Mucosa of descending colon (tissue), 3 donors: ENCODE results near the gene PPARGC1A. TPM values are rescaled to one million over a fixed set of nuclear protein-coding genes. Genes with fewer than 3 reads are reported as not detected.

Experiments
- ATAC-seq: fragments of 200-7000 bp; cut with Tn5 transposase; one replicate; pipeline ENCODE4 v1.9.1; 2020; ENCODE audit warnings: mild to moderate bottlenecking, moderate library complexity
- DNase-seq, 3 donors: peaks; one replicate each; pipeline ENCODE4 v3.0.0-alpha.2; 2020
- H3K36me3 ChIP-seq: fragments of 200-600 bp; one replicate; pipeline ENCODE4 v1.8.0; 2021; ENCODE audit warnings: low read depth, mild to moderate bottlenecking
- H3K4me1 ChIP-seq: fragments of 200-600 bp; one replicate; pipeline ENCODE4 v1.8.0; 2021; ENCODE audit warnings: low read depth, mild to moderate bottlenecking
- H3K4me3 ChIP-seq: fragments of 200-600 bp; one replicate; pipeline ENCODE4 v1.8.0; 2021; ENCODE audit warnings: mild to moderate bottlenecking
- H3K9me3 ChIP-seq: fragments of 200-600 bp; one replicate; pipeline ENCODE4 v1.8.0; 2021; ENCODE audit warnings: mild to moderate bottlenecking
- intact Hi-C, 2 donors: fragments of 100-400 bp; cut with DNase I in 1 of 2; cut with micrococcal nuclease in 1 of 2; formaldehyde crosslinking; loops; one replicate each; pipeline versions ENCODE4 v1.11.0 to v1.11.1; 2022; cut with DNase I, micrococcal nuclease
- total RNA-seq, 3 donors: library from RNA; stranded (reverse); fragmentation: NEBNext Ultra II Directional in 2 of 3; extraction: Animal tissue kit (Norgen Biotek cat#: 25700) in 2 of 3; gene quantifications; one replicate each; pipeline versions ENCODE4 v1.2.1 to v1.2.4, GENCODE V29; 2021 to 2023
- TF ChIP-seq, protein P1 (sequence below): fragments of 200-600 bp; IDR thresholded peaks from one replicate; pipeline ENCODE4 v1.8.0; 2022; ENCODE audit warnings: antibody characterized with exemption, mild to moderate bottlenecking
- donor health status: DM: no; HTN: no; CAD: no; lungs with moderate emphysema.
- donor health status: DM: no; HTN: no; CAD: no.
- donor health status: DM: no; HTN: yes; CAD: no.

PPARGC1A gene
- total RNA-seq, 3 donors from 2014 or later: 55.4 to 139 (median 71.5) TPM

DNA sequence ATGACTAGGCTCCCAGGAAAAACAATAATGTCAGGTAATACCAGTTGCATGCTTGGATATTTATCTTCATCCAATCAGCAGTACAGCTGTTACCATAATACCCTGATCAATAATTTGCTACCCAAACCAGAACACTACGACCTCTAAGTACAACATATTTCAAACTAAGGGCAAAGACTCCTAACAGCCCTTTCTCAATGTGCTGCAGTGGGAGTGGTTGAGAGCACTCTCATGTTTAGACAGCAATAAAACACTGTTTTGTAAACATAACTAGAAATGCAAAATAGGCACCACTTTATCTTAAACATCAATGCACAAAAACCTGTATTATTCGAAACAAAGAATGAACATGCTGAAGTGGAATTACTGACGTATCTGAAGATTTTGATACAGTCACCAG is 28.9 kb downstream of the PPARGC1A start:
- Histone ChIP-seq H3K4me1 (peaks cover 18% of the 10 kb centered on the region), H3K36me3 (no peaks in the 10 kb centered on the region), H3K4me3 (no peak overlapping the region), H3K9me3 (no peaks in the 10 kb centered on the region)
- DNase-seq: no peak
- TF ChIP-seq, protein P1, sequence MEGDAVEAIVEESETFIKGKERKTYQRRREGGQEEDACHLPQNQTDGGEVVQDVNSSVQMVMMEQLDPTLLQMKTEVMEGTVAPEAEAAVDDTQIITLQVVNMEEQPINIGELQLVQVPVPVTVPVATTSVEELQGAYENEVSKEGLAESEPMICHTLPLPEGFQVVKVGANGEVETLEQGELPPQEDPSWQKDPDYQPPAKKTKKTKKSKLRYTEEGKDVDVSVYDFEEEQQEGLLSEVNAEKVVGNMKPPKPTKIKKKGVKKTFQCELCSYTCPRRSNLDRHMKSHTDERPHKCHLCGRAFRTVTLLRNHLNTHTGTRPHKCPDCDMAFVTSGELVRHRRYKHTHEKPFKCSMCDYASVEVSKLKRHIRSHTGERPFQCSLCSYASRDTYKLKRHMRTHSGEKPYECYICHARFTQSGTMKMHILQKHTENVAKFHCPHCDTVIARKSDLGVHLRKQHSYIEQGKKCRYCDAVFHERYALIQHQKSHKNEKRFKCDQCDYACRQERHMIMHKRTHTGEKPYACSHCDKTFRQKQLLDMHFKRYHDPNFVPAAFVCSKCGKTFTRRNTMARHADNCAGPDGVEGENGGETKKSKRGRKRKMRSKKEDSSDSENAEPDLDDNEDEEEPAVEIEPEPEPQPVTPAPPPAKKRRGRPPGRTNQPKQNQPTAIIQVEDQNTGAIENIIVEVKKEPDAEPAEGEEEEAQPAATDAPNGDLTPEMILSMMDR: no peak
- intact Hi-C loops: no loop called here
- no peak for ATAC-seq

DNA sequence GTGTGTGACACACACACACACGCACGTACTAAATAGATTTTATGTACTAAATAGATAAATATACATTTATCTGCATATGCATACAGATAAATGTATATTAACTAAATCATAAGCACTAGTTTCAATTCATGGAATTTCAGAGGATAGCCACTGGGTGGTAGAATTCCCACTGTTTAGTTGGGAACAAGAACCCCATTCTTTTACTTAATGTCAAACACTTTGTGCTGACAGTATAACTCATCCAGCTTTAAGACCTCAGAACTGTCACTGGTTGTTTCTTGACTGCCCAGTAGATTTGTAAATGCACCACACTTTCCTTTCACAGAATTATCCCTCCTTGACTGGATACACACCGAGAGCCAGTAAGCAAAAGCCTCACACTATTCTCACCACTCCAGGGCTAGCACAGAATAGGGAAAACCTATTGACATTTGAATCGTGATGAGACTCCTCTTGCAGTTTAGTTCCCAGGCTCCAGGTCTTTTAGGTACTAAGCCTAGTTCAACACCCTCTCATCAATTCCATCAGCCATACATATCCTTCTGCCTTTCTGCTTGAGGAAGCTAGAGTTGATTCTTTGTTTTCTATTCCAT is 32.4 kb downstream of the PPARGC1A start:
- no peaks in the 10 kb centered on the region for H3K36me3 ChIP-seq
- ATAC-seq (peak; percentile 16), DNase-seq (no peak)
- intact Hi-C loops: no loop called here
- no peak overlapping the region for H3K4me3 ChIP-seq
- TF ChIP-seq, protein P1: peak; percentile 4
- H3K9me3 ChIP-seq: no peaks in the 10 kb centered on the region
- peaks cover 20% of the 10 kb centered on the region for H3K4me1 ChIP-seq

DNA sequence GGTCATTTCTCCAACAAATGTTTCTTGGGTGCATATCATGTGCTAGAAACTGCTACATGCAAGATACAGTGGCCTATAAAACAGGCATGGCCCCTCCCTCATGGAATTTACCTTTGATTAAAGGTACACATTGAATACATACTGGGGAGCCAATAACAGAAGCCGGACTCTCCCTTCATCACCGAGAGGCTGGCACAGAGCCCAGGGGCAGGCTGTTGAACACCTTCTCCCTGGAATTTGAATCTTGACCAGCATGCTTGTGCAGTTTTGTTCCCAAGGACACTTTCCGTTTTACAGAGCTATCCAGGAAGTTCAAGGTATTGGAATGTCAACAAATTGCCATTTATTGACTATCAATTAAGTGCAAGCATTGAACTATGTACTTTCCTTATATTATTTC is 33.2 kb downstream of the PPARGC1A start:
- ATAC-seq: peak; percentile 94
- peaks cover 20% of the 10 kb centered on the region for H3K4me1 ChIP-seq
- DNase-seq: peak; percentile 90 to 92 (median 92)
- H3K36me3 ChIP-seq: no peaks in the 10 kb centered on the region
- intact Hi-C loops: no loop called here
- H3K9me3 ChIP-seq: no peaks in the 10 kb centered on the region
- TF ChIP-seq, protein P1: no peak
- no peak overlapping the region for H3K4me3 ChIP-seq

DNA sequence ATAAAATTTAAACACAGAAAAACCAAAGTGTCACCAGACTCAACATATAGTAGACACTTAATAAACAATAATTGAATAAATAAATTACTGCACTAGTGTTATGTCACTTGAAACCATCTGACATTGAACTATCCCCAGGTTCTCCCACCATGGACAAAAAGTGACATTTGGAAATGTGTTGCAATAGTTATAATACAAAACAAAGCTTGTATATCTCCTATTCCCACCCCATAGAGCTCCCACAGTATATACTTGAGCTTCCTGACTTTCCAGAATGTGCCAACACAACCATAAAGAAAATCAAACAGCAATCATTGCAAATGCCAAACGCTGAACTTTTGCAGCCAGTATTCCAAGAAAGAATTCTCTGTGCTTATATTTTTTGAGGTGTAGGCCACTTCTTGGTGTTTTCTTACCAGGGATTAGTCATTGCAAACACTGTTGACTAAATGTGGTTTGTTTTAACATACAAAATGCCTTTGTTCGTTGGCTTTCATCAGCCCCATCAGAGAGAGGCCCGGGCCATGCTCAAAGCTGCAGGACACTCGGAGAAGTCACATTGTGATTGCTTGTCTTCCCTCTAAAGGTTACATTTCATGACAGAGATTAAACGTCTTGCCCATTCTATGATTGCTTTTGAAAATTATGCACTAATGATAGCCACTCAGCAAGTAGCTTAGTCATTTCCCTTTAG is 33.8 kb downstream of the PPARGC1A start:
- DNase-seq (peak in 1 of 3 donors; percentile 32), ATAC-seq (peak; percentile 29)
- TF ChIP-seq, protein P1: no peak
- Histone ChIP-seq H3K4me1 (peaks cover 20% of the 10 kb centered on the region), H3K36me3 (no peaks in the 10 kb centered on the region), H3K4me3 (no peak overlapping the region), H3K9me3 (no peaks in the 10 kb centered on the region)
- intact Hi-C loops: no loop called here

DNA sequence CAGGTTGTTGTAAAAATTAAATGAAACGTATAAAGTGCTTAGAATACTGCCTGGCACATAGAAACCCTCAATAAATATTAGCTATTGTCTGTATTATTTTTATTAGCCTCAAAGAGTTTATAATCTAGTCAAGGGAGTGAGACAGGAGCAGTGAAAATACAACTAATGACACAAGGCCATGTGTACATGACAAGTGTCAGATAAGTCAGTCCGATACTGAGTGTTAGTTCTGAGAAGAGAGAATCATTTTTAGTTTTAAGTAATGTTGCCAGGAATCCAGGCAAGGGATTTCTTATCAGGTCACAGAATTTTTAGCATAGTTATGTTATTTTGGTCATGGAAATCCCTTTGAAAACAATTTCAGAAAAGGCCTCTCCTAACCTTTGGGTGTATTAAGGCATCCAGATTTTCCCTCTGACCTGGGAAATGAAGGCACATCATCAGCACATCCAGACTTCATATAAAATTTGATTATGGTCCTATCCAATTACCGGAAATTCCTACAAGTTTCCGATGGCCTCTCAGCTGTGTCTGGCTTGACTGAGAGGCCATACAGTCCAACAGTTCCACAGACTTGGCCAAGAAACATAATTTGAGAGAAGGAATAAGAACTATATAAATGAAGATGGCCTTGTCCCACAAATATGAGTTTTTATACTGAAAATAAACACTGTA is 35.7 kb downstream of the PPARGC1A start:
- Histone ChIP-seq H3K4me1 (peaks cover 20% of the 10 kb centered on the region), H3K36me3 (no peaks in the 10 kb centered on the region), H3K9me3 (no peaks in the 10 kb centered on the region), H3K4me3 (no peak overlapping the region)
- DNase-seq (no peak), ATAC-seq (no peak)
- intact Hi-C loops: no loop called here
- TF ChIP-seq, protein P1: no peak
